Amniotic epithelial cell (primary cell): ENCODE results near the gene CEP85L.

Experiments
- DNase-seq: peaks from one replicate; pipeline ENCODE4 v3.0.0-alpha.2; 2010; ENCODE audit warnings: low read depth

CEP85L gene

DNA sequence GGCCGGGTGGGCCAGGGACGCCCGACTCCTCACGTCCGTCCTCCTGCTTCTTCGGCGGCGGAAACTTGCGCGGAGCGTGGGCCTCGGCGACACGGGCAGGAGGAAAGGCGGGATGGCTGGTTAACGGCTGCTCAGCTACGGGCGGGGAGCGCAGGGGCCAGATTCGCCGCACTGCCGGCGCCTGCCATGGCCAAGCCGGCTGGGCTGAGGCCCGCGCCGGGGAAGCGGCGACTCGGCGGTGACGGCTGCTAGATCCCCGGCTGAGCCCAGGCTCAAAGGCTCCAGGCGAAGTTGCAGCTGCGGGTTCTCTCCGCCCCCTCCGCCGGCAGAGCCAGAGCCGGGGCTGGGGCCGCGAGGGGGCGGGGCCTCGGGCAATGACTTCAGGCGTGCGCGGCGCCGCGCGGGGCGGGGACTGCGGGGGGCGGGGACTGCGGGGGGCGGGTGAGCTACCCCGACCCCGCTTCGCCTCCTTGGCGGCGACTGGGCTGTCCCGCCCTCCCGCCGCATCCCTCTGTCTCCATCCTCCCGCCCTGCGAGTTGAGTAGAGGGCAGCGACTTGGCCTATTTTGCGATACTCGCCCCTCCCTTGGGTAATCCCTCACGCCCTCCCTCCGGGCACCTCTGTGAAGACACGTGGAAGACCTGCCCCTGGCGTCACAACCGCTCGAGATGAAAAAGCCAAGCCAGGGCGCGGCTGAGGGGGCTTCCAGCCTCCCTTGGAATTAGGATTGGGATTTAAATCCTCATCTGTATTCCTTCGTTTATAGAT, at the start of gene CEP85L:
CEP85L (minus strand) TSS at position 310 of the 769 bp plus-strand sequence. CDS start 322 bp downstream, outside the sequence.
- peak; percentile 80 for DNase-seq

DNA sequence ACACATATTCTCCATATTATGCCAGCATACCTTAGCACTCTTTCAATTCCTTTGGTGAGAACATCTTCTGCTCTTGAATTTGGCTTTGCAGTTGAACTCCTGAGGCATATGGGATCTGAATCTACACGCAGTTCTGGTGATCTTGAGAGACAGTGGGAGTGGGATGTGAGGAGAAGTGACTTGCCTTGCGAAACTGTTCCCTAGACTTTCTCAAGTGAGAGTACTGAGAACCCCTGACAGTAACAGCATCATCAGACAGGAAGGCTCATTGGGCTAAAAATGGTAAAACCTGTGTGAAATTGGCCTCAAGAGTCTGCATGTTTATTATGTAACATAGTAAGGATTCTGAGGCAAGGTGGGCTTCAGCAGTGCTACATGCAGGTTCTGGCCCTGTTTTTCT, 49.1 kb upstream of the CEP85L start:
- DNase-seq = no peak

DNA sequence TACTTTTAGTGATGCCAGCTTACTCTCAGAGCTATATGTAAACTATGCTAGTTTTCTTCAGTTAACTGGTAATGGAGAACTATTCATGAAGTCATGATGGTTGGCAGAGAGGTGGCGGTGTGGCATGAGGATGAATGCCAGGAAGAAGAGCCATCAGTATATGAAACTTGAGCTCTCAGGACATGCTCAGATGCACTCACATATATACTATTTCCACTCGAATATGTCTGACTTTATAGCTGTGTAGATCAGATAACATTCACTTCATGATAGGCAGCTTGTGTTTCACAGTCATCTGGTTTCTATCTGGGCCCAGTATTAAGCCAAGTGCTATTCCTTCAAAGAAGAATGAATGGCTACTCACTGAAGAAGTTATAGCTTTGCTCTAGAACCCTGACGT, 46.2 kb upstream of the CEP85L start:
- DNase-seq = no peak

DNA sequence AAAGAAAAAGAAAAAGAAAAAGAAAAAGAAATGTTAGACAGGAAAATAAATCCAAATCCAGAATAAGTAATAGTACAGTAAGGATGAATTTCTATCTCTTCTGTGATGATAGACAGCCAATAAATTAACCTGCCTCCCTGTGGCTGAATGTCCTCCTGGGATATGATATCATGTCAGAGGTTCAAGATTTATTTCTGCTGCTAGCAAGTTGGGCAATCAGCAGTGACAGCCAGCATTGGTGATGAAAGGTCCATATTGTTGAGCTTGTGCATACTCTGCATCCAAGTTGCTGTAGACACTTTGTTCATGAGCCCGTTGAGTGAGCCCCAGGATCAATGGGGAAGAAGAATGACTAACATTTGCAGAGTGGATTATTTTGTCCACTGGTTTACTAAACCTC, 44.9 kb upstream of the CEP85L start:
- DNase-seq = no peak

DNA sequence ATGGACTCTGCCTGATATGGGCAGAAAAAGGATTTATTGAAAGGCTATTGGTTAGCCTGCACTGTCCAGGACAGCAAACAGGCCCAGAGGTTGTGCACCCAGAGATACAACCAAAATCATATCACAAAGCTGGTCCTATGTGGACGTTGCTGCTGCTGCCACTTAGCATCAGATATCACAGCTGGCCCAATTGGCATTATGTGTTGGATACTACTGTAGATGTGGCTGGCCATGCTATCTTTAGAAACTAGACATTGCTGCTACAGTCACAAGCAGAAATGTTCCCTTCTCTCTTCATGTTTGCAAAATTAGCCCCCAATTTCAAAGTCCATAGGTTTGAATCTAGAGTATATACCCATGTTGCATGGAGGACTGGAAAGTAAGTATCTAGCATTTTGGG, 42.2 kb upstream of the CEP85L start:
- DNase-seq = no peak

DNA sequence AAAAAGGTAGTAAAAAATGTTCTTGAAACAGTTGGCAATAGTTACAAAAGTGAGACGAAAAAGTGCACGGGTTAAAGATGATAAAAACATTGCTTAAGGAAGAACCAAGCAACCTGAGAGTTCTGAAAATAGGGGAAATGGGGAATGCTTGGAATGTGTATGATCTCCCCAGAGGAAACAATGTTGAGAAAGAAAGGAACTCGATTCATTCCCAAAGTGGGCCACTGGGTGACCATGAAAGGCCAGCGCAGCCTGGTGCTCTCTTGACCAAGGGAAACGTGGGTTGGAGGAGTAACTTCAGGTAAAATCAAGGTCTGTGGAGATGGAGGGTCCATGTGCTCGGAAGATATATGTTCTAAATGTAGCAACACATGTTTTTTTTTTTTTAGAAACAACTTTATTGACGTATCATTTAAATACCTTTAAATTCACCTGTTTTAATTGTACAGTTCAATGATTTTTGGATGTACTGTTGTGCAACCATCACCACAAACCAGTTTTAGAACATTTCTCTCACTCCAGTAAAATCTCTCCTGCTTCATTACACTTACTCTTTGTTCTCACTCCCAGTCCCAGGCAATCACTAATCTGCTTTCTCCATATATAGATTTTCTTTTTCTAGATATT, 34.5 kb upstream of the CEP85L start:
- no peak for DNase-seq

DNA sequence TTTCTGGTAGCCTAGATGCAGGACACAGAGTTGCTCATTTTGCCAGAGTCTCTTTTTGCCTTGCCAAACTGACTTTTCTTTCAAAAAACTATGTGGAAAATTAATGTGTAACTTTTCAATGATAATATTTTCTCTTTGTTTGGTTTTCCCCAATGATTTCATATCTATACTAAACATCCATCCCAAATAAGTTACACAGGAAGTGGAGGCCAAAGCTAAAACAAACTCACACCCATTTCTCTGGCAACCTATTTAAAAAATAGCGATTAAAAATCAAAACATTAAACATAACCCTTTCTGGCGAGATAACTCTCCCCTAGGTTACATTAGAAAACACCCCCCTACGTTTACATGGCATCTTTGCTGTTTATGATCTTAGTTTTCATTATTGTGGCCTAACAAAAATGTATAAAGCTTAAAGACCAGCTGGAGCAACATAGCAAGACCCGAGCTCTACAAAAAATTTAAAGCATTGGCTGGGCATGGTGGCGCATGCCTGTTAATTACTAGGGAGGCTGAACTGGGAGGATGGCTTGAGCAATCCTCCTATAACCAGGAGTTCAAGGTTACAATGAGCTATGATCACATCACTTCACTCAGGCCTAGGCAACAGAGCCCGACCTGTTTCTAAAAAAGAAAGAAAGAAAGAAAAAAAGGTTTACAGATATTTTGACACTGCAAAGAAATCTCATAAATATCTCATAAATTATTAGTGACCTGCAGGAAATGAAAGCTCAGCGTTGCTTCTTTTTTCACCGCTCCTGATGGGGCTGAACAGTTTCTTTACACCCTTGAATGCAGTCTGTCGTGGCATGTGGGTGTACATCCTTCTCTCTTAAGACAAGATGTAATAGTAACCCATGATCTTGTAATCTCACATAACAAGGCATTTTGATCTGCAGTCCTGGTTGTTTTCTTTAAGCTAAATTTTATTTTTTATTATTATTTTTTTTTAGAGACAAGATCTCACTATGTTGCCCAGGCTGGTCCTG, 32.8 kb upstream of the CEP85L start:
- no peak for DNase-seq

DNA sequence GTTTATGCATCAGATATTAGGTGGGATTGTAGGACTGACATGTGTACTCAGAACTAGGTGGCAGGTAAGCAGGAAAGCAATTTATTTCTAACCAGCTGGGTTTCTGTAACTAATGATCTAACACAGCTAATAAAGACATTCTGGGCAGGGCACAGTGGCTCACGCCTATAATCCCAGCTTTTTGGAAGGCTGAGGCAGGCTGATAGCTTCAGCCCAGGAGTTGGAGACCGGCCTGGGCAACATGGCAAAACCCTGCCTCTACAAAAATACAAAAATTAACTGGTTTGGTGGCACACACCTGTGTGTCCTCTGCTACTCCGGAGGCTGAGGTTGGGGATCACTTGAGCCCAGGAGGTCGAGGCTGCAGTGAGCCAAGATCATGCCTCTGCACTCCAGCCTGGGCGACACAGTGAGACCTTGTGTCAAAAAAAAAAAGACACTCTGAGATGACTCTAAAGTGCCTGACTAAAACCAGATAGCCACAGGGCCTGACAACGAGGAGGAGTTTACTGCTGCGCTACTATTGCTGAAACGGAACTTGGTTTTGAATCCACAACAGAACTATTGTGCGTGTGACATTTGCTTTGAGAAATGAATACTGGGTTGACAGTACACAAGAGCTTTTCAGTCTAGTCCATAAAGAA, 29.2 kb upstream of the CEP85L start:
- no peak for DNase-seq

DNA sequence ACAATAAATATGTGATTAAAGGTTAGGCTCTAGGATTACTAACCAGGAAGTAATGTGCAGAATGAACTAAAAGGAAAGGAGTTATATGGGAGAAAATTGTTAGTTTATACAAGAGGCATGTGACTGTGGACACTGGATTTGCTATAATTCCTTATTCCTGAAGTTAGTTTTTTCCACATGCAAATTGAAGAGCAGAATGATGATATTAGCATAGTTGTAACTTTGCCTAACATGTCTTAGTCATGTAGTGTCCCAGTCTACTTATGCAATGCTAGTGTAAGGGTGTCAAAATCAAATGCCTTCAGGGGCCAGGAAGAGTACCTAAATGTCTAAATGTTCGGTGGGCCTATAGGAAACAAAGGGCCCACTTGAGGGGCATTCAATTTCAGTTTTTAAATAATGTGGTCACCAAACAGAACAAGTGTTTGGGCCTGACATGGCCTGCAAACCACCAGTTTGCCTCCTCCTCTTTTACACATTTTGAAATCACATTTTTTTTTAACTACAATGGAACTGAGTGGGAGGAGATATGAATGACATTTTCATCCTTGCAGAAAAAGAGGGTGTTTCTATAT, 28.0 kb upstream of the CEP85L start:
- DNase-seq = peak; percentile 38

DNA sequence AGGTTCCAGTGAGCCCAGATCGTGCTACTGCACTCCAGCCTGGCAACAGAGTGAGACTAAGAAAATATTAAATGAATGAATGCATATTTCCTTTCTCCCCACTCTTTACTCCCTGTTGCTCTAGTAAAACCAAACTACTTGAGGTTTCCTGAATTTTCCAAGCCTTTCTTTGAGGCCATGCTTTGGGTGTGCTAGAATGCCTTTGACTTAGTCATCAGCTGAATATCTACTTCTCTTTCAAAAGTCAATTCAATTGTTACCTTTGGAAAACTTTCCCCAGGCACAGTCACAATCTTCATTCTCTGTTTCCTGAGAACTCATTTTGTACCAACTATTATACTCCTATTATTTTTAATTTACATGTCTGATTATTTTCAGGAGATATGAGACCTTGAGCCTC, 27.5 kb upstream of the CEP85L start:
- DNase-seq = no peak

DNA sequence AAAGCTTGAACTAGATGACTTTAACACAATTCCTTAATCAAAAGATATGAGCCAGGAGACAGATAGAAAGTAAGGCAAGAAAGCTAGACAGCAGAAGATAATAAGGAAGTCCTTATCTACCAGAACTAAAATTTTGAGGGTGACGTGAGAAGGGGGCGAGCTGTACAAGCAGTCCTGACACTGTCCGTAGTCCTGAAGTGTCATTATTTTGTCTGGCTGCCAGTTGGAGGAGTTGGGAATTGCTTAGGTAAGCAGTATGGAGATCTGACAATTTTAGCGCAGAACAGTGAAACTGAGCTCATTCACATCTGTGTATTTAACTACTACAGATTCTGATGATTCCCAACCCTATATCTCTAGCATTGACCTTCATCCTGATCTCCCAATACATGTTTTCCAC, 25.8 kb upstream of the CEP85L start:
- DNase-seq = no peak

DNA sequence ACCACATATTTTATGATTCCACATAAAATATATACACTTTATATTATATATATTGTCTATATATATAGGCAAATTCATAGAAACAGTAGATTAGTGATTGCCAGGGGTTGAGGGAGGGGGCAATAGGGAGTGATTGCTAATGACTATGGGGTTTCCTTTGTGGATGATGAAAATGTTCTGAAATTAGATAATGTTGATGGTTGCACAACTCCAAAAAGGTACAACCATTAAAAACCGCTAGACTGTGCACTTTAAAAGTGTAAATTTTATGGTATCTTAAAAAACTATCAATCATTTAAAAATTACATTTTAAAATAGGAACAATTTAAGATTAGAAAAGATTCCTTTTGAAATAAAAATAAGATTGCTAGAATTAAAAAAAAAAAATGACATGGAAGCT, 23.8 kb upstream of the CEP85L start:
- DNase-seq = no peak

DNA sequence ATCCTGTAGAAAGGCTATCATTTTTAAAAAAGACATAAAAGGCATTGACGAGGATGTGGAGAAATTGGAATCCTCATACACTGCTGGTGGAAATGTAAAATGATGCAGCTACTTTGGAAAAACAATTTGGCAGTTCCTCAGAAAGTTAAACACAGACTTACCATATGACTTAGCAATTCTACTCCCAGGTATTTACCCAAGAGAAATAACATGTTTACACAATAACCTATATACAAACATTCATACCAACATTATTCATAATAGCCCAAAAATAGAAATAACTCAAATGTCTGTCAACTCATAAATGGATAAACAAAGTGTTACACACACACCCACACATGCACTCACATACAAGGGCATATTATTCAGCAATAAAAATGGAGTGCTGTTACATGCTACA, 23.4 kb upstream of the CEP85L start:
- DNase-seq = no peak

DNA sequence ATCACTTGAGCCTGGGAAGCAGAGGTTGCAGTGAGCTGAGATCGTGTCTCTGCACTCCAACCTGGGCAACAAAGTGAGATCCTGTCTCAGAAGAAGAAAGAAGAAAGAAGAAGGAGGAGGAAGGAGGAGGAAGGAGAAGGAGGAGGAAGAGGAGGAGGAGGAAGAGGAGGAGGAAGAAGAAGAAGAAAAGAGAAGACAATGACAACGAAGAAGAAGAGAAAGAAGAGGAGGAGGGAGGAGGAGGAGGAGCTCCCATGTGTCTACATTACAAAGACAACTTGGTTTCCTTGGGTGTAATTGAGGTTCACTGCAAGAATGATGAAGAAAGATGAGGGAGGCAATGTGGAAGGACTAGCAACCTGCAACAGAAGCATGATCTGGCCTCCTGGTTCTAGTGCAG, 21.3 kb upstream of the CEP85L start:
- no peak for DNase-seq

DNA sequence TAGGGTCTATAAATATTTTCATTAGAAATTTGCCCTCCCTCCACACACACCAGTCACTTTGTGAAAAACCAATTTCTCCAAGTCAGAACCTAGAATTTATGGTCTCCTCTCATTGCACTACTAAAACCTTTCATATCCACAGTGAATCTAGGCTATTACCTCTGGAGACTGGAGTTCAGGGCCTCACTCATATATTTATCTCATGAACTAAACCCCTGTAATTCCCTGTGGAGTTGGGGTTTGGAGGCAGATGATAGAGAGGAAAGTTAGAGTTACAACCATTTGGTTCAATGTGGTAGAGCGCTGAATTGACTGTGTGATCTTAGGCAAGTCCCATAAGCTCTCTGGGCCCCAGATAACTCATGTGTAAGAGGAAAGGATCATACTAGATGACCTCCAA, 18.2 kb upstream of the CEP85L start:
- no peak for DNase-seq

DNA sequence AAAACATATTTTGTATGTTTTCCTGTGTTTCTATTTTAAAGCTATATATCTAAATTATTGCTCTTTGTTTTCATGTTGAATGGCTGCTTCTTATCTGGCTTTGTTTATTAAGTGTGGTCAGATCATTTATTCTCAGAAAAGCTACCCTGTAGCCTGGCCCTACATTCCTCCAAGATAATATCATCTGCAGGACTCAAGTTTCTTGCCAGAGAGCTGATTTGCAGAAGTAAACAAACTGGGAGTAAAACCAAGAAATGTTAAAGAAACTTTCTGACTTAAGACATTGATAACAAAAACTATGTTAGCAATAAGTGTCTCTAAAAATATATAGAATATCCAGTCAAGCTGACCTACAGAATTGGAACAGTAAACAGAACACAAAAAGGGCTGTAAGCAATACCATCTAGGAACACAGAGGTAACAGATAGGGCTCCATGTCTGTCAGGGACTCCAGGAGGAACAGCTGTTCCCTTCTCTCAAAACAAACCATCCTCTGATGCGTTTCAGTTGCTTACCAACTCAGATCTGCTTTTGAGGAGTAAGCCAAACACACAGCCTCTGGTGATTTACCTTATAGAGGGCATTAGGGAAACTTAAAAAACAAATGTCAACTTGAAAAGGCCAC, 17.5 kb upstream of the CEP85L start:
- DNase-seq = peak; percentile 93

DNA sequence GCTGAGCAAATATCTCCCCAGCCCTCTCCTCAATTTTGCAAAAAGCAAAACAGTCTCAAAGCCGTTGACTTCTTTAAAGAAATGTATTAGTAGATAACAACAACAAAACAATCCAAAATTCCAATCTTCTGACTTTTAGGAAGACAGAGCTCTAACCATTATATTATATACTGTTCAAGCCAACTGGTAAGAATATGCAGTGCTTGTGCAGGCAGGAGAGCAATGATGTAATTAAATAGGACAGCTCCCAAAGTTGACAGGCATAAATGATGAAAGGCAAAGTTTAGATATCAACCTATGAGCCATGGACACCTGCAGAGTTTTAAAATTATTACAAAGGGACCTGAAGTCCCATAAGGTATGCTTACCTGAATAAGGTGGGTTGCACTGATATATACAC, 16.6 kb upstream of the CEP85L start:
- peak; percentile 40 for DNase-seq

DNA sequence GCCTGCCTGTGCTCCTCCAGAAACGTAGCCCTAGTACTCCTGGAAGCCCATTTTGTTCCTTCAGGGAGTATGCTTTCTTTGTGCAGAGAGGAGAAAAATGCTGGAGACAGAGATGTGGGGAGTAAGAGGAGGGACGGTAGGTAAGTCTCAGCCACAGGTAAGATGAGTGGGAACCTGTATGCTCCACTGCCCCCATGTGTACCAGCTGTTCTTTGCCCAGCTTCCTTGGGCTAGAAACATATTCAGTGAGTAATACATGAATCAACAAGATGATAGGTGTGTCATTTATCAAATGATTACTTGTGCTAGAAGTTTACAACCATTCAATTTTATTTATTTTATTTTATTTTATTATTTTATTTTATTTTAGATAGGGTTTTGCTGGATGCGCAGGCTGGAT, 13.6 kb upstream of the CEP85L start:
- no peak for DNase-seq

DNA sequence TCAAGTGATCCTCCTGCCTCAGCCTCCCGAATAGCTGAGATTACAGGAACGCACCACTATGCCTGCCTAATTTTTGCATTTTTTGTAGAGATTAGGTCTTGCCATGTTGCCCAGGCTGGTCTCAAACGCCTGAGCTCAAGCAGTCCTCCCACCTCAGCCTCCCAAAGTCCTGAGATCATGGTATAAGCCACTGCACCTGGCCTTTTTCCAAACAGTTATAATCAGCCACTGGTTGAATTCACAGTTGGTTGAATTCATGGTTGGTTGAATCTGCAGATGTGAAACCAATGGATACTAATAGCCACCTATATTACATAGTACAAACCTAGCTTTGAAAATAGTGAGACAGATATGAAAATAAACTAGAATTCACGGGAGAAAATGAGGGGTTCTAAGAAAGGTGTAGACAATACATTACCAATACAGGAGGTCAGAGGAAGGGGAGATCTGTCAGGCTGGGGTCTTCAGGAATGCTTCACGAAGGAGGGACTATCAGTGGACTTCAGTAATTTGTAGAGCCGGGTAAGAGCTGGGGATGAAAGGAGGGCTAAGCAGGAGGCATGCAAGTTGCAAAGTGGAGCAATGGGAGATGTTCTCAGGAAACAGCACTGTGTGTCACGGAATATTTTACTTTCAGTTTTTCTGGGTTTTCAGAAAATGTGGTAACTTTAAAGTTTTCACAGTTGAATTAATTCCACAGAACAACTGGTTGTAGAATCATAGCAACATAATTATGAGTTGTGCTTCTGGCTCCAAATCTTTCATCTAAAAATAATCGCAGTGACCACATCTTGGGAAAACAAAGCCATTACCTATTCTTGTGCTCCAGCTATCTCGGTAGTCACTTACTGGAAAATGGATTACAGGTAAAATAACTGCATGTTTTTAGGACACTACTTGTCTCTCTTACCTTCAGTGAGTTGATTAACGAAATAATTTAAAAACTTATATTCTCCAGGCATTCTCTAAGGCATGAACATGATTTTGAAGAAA, 12.9 kb upstream of the CEP85L start:
- DNase-seq = no peak

DNA sequence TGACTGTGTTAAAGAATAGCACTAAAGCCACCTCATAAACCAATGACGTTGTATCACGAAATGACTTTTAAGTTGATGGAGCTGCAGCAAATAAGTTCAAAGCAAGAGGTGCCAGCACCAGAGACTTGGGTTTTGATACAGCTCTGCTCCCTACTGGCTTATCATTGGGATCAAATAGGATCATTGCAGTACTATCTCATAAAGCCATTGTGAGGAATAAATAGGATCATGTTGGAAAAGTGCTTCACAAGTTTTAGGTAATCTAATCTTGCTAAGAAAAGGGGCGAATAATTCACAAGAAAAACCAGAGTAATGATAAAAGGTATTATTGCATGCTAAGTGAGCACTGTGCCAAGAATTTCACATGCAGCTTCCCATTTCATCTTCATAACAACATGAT, 10.4 kb upstream of the CEP85L start:
- no peak for DNase-seq
